HCT116 (cell line): ENCODE results near the gene ARMC8.

Source experiments
- CBX3 ChIP-seq: IDR thresholded peaks from 2 replicates; pipeline ENCODE4 v1.6.1; 2012; ENCODE audit warnings: low read depth
- EZH2 ChIP-seq: fragments of 200-600 bp; sonication (generic); IDR thresholded peaks from 2 replicates; pipeline ENCODE4 v1.6.1; 2017; ENCODE audit warnings: antibody characterized with exemption, mixed run types
- EZH2phosphoT487 ChIP-seq: fragments of 200-600 bp; IDR thresholded peaks from 2 replicates; pipeline ENCODE4 v1.6.1; 2018; ENCODE audit warnings: antibody characterized with exemption, borderline replicate concordance
- POLR2A ChIP-seq: IDR thresholded peaks from 2 replicates; pipeline ENCODE4 v1.7.0; 2011; ENCODE audit warnings: borderline replicate concordance; ENCODE audit not compliant: insufficient read depth, insufficient read length; ENCODE audit errors: extremely low read depth
- POLR2AphosphoS5 ChIP-seq: IDR thresholded peaks from 2 replicates; pipeline ENCODE4 v1.6.1; 2011; ENCODE audit warnings: mild to moderate bottlenecking, low read depth, low read length, moderate library complexity
- YY1 ChIP-seq: IDR thresholded peaks from 2 replicates; pipeline ENCODE4 v1.6.1; 2011; ENCODE audit warnings: low read length, low read depth, moderate library complexity, mild to moderate bottlenecking; ENCODE audit not compliant: insufficient replicate concordance; ENCODE audit errors: extremely low read depth
- ZNF274 ChIP-seq: fragments of 200-500 bp; sonication (Bioruptor generic); IDR thresholded peaks from 2 replicates; pipeline ENCODE4 v1.6.1; 2014; ENCODE audit warnings: mild to moderate bottlenecking, low read depth, low read length, inconsistent platforms
- TF ChIP-seq, protein P1 (sequence below), 3 experiments: fragments of 200-600 bp in 1 of 3; sonication (generic) in 1 of 3; IDR thresholded peaks in 2 of 3; conservative IDR thresholded peaks in 1 of 3; 2 replicates each; pipeline ENCODE4 v1.5.1; 2012 to 2017; ENCODE audit warnings: low read depth in 2 of 3, low read length in 2 of 3, antibody characterized with exemption in 1 of 3, borderline replicate concordance in 1 of 3, control low read depth in 1 of 3, mild to moderate bottlenecking in 1 of 3, mixed read lengths in 1 of 3, mixed run types in 1 of 3, moderate library complexity in 1 of 3; ENCODE audit not compliant: insufficient read depth in 1 of 3
- TF ChIP-seq, protein P2 (sequence below): IDR thresholded peaks from 2 replicates; pipeline ENCODE4 v1.6.1; 2011; ENCODE audit warnings: mild to moderate bottlenecking, low read length, moderate library complexity; ENCODE audit not compliant: insufficient replicate concordance; ENCODE audit errors: extremely low read depth

DNA sequence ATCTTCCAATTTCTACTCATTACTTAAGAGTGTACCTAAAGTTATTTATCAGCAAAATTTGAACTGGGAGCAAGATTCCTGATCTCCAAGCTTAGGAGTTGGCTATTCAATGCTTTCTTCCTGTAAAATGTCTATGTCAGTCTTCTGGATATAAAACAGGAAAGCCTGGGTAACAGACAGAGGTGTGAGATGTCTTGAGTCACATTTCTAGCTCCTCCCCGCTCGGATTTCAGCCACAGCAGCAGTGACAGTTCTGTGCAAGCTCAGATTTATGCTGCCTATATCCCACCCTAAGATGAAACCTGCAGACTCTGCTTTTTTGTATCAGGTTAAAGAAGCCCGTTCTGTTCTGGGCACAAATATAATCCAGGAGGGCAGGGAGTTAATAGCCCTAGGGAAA, 2.1 kb upstream of the ARMC8 start:
- TF ChIP-seq ZNF274 (no peak), EZH2 (no peak), POLR2AphosphoS5 (no peak), YY1 (no peak), POLR2A (no peak), CBX3 (no peak), EZH2phosphoT487 (no peak)
- TF ChIP-seq, protein P1, sequence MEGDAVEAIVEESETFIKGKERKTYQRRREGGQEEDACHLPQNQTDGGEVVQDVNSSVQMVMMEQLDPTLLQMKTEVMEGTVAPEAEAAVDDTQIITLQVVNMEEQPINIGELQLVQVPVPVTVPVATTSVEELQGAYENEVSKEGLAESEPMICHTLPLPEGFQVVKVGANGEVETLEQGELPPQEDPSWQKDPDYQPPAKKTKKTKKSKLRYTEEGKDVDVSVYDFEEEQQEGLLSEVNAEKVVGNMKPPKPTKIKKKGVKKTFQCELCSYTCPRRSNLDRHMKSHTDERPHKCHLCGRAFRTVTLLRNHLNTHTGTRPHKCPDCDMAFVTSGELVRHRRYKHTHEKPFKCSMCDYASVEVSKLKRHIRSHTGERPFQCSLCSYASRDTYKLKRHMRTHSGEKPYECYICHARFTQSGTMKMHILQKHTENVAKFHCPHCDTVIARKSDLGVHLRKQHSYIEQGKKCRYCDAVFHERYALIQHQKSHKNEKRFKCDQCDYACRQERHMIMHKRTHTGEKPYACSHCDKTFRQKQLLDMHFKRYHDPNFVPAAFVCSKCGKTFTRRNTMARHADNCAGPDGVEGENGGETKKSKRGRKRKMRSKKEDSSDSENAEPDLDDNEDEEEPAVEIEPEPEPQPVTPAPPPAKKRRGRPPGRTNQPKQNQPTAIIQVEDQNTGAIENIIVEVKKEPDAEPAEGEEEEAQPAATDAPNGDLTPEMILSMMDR (IDR thresholded peaks at IDR 0.05 in 2 of 3, conservative IDR thresholded peaks at IDR 0.05 in 1 of 3; ENCODE audit: borderline replicate concordance in 1 of 3, insufficient read depth in 1 of 3, low read depth in 2 of 3, low read length in 2 of 3) = no peak
- TF ChIP-seq, protein P2, sequence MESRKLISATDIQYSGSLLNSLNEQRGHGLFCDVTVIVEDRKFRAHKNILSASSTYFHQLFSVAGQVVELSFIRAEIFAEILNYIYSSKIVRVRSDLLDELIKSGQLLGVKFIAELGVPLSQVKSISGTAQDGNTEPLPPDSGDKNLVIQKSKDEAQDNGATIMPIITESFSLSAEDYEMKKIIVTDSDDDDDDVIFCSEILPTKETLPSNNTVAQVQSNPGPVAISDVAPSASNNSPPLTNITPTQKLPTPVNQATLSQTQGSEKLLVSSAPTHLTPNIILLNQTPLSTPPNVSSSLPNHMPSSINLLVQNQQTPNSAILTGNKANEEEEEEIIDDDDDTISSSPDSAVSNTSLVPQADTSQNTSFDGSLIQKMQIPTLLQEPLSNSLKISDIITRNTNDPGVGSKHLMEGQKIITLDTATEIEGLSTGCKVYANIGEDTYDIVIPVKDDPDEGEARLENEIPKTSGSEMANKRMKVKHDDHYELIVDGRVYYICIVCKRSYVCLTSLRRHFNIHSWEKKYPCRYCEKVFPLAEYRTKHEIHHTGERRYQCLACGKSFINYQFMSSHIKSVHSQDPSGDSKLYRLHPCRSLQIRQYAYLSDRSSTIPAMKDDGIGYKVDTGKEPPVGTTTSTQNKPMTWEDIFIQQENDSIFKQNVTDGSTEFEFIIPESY = no peak
